BJ (cell line): ENCODE measurements around the gene CHCT1. TPM values are rescaled to one million over a fixed set of nuclear protein-coding genes. Genes with fewer than 3 reads are reported as not detected.

Source experiments
- CTCF ChIA-PET: fragments of 350-600 bp; formaldehyde crosslinking; extraction: SDS; loops from one replicate; lab custom pipeline; 2021; ENCODE audit warnings: antibody characterized with exemption, inconsistent platforms; lab: Yijun Ruan, JAX
- POLR2A ChIA-PET: fragments of 300-600 bp; sonication (Branson Sonifier 250); formaldehyde crosslinking; extraction: SDS; loops from one replicate; lab custom pipeline; 2021; ENCODE audit warnings: antibody characterized with exemption; lab: Charles Lee
- DNase-seq: peaks from one replicate; pipeline ENCODE4 v3.0.0-alpha.2; 2011; ENCODE audit warnings: low read depth
- H3K27me3 ChIP-seq: 2 replicates; pipeline ENCODE4 v1.6.0; 2011; ENCODE audit warnings: low read length; ENCODE audit not compliant: control insufficient read depth, insufficient read depth
- H3K36me3 ChIP-seq: 2 replicates; pipeline ENCODE4 v1.5.1; 2011; ENCODE audit warnings: low read length; ENCODE audit not compliant: control insufficient read depth, insufficient read depth
- H3K4me3 ChIP-seq: 2 replicates; pipeline ENCODE4 v1.5.1; 2011; ENCODE audit warnings: low read depth, mild to moderate bottlenecking, control low read depth, low read length
- polyA plus RNA-seq: library from polyadenylated mRNA; depleted of rRNA; stranded (reverse); fragments of >200 nt; gene quantifications from 2 replicates; pipeline ENCODE4 v1.2.3, GENCODE V29; 2011; rRNA removed
- TF ChIP-seq, protein P1 (sequence below): IDR thresholded peaks from 2 replicates; pipeline ENCODE4 v1.5.1; 2011; ENCODE audit warnings: low read depth, mild to moderate bottlenecking, control low read depth, inconsistent platforms, low read length, moderate library complexity; ENCODE audit not compliant: insufficient read depth

The CHCT1 gene
- polyA plus RNA-seq, 1 experiment = not detected

DNA sequence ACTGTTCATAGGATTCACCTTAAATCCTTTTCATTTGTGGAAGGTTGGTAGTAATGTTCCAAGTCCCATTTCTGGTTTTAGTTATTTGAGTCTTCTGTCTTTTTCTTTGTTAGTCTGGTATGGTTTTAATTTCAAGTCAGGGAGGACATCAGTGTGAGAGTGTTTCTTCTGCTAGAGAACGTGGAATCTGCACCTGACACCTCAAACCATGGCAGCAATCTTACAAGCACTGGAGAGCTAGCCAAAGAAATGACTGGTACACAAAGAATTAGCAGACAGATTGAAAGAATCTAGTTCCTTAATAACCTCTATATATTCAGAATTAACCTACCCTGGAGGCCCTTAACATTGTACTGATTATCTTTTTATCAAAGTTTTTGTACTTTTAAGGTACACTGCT is 50.2 kb downstream of the CHCT1 start:
- Histone ChIP-seq H3K27me3 (no peaks in the 10 kb centered on the region), H3K4me3 (no peak overlapping the region), H3K36me3 (no peaks in the 10 kb centered on the region)
- POLR2A ChIA-PET = no interaction called here
- CTCF ChIA-PET = no interaction called here
- no peak for DNase-seq
- TF ChIP-seq, protein P1, sequence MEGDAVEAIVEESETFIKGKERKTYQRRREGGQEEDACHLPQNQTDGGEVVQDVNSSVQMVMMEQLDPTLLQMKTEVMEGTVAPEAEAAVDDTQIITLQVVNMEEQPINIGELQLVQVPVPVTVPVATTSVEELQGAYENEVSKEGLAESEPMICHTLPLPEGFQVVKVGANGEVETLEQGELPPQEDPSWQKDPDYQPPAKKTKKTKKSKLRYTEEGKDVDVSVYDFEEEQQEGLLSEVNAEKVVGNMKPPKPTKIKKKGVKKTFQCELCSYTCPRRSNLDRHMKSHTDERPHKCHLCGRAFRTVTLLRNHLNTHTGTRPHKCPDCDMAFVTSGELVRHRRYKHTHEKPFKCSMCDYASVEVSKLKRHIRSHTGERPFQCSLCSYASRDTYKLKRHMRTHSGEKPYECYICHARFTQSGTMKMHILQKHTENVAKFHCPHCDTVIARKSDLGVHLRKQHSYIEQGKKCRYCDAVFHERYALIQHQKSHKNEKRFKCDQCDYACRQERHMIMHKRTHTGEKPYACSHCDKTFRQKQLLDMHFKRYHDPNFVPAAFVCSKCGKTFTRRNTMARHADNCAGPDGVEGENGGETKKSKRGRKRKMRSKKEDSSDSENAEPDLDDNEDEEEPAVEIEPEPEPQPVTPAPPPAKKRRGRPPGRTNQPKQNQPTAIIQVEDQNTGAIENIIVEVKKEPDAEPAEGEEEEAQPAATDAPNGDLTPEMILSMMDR = no peak

DNA sequence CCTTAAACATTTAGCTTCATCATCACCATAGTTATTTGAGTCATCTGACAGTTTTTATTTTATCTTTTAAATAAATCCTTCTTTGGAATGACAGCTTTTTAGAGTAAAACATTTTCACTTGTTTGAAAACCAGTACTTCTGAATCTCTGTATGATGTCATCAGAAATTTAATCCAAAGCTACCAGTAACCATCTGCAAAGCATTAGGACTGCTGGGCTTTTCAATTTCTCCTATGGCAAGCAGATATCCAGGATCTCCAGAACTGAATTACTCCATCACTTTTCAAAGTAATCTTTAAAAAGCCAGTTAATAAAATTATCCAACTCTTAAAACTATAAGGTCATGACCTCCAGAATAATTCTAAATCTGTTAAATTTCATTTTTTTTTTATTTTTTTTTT is 51.5 kb downstream of the CHCT1 start:
- no peak overlapping the region for H3K4me3 ChIP-seq
- no peaks in the 10 kb centered on the region for H3K36me3 ChIP-seq
- no peaks in the 10 kb centered on the region for H3K27me3 ChIP-seq
- TF ChIP-seq, protein P1 = no peak
- POLR2A ChIA-PET = no interaction called here
- DNase-seq = no peak
- CTCF ChIA-PET = interaction anchor here (1.4 kb wide), 1 partner anchor 30 kb away, joined by 3 read pairs; no protein-coding TSS in a partner anchor

Other genes with a start within 250 kb of the CHCT1 start
- 23.8 and 38.4 TPM in 2 replicates for gene USP32, start 30.4 kb upstream of the CHCT1 start, polyA plus RNA-seq
- 14.8 and 24.8 TPM in 2 replicates for gene APPBP2, start 103.8 kb downstream of the CHCT1 start, polyA plus RNA-seq
- gene PPM1D, start 177.7 kb downstream of the CHCT1 start, polyA plus RNA-seq = 4.2 and 7.4 TPM in 2 replicates